ENCODE measurements around the gene LDLRAD4. TPM values are rescaled to one million over a fixed set of nuclear protein-coding genes. Genes with fewer than 3 reads are reported as not detected.

The LDLRAD4 gene
- total RNA-seq, 1 donor from 2014 or later = 28.2 TPM

- DNase-seq = no peak
Measured at GRCh38 chr18:13286456-13287125, 68.0 kb downstream of the LDLRAD4 start.

GRCh38 chr18:13287372-13287771, 68.8 kb downstream of the LDLRAD4 start:
- DNase-seq = no peak

- no peak for DNase-seq
Measured at GRCh38 chr18:13288509-13289133, 70.1 kb downstream of the LDLRAD4 start.

- peak; percentile 47 for DNase-seq
Measured at GRCh38 chr18:13289481-13290205, 71.1 kb downstream of the LDLRAD4 start.

GRCh38 chr18:13290856-13291271, 72.3 kb downstream of the LDLRAD4 start:
- DNase-seq = no peak

GRCh38 chr18:13291299-13291698, 72.7 kb downstream of the LDLRAD4 start:
- DNase-seq = no peak

- no peak for DNase-seq
Measured at GRCh38 chr18:13291745-13292447, 73.3 kb downstream of the LDLRAD4 start.

GRCh38 chr18:13292736-13293135, 74.2 kb downstream of the LDLRAD4 start:
- no peak for DNase-seq

- DNase-seq = no peak
Measured at GRCh38 chr18:13294309-13294708, 75.7 kb downstream of the LDLRAD4 start.

- no peak for DNase-seq
Measured at GRCh38 chr18:13295894-13296293, 77.3 kb downstream of the LDLRAD4 start.

GRCh38 chr18:13296867-13297574, 78.5 kb downstream of the LDLRAD4 start:
- no peak for DNase-seq

GRCh38 chr18:13298262-13298661, 79.7 kb downstream of the LDLRAD4 start:
- no peak for DNase-seq

GRCh38 chr18:13300029-13300428, 81.5 kb downstream of the LDLRAD4 start:
- no peak for DNase-seq

- DNase-seq = no peak
Measured at GRCh38 chr18:13300796-13301195, 82.2 kb downstream of the LDLRAD4 start.

GRCh38 chr18:13302040-13302439, 83.5 kb downstream of the LDLRAD4 start:
- no peak for DNase-seq

GRCh38 chr18:13302457-13303225, 84.1 kb downstream of the LDLRAD4 start:
- peak; percentile 1 for DNase-seq

- no peak for DNase-seq
Measured at GRCh38 chr18:13303756-13304364, 85.3 kb downstream of the LDLRAD4 start.

GRCh38 chr18:13305301-13305700, 86.7 kb downstream of the LDLRAD4 start:
- DNase-seq = no peak

- peak; percentile 17 for DNase-seq
Measured at GRCh38 chr18:13306583-13306982, 88.0 kb downstream of the LDLRAD4 start.

- DNase-seq = no peak
Measured at GRCh38 chr18:13308369-13308768, 89.8 kb downstream of the LDLRAD4 start.

All from skin of body (tissue), 2 donors.